ENCODE results near the gene LINC01488.

Gene LINC01488

DNA sequence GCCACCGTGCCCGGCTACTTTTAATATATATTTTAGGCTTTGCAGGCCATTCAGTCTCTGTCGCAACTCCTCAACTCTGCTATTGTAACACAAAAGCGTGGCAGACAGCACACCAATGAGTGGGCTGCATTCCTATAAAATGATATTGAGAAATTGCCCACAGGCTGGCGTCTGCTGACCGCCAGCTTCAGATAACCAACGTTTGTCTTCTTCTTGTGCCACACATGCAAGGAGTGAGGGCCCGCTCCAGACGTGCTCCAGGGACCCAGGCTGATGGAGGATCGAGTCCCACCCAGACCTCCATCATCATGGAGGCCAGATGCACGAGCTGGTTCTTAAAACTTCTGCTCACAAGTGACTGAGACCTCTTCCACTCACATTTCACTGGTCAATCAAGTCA is 35.4 kb upstream of the LINC01488 start:
- no peak for DNase-seq

DNA sequence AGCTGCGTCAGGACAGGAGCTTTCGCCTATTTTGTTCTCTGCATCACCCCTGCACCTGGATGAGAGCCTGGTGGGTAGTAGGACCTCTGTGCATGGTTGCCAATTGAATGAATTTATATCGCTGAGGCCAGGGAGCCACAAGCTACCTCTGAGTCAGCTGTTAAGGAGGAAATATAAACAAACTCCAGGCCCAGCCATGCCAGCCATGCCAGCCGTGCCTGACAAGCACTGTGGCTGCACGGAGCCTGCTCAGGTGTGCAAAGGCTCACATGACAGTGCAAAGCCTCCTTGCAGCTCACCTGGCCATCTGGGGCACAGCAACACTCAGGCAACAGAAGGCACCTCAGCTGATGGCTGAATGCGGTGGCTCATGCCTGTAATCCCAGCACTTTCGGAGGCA is 33.7 kb upstream of the LINC01488 start:
- DNase-seq = no peak

DNA sequence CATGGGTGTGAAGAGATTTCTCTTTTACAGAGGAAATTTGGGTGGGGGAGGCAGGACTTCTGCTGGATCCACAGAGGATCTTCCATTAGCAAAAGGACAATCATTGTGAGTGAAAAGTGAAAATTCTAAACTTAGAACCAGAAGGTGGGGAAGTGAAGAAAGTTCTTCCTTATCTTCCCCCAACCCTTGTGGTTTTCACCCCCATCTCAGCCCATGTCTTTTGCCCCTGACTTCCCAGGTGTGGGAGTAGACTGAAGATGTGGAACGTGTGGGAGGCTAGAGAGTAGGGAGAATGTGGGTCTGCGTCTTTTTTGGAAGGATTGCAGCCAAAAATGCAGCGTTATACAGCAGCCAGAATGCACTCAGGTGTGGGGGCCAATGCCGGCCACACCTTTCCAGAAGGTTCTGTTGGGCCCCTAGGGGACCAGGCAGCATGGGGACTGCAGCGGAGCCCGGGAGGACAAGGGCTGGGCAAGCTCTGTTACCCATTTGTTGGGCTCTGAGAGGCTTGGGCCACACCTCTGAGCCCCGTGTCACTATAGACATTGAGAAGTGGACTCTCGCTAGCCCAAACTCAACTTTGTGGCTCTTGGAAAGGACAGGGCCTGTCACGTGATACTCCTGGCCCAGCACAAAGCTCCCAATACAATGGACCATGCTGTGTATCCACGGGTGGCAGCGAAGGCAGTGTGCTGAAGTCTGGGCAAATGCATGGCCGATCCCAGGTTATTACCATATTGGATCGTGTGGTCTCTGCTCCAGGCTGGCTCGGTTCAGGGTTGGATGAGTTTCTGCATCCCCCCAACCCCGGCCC is 32.8 kb upstream of the LINC01488 start:
- no peak for DNase-seq

DNA sequence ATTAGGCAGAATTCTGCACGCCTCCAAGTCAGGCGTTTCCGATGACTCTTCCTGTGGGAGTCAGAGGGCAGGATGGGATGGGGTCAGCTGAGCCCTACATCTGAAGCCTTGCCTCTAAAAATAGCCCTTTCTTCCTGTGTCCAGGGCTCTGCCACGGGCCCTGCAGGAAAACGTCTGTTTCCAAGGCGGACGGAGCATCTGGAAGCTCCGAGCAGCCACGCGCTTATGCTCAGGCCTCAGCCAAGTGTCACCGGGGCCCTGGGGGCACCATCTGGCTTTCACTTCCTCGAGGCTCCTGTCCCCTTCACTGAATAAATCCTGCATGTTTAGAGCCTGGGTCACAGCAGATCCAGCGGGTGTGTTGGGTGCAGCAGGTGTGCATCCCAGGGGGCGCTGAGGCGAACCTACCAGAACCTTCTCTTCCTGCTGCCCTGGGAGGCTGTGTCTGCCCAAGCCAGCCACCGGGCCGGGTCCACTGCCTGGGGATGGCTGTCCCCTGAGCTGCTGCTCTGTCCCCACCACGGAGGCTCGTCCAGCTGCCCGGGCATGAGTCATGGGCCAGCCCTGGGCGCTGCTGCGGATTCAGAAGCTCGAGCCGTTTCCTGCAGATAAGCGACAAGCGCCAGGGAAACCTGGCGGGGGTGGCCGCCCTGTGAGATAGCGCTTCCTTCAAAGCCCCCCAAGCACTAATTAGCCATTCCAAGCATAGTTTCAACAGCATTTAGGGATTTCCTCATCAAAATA is 32.0 kb upstream of the LINC01488 start:
- DNase-seq = no peak

DNA sequence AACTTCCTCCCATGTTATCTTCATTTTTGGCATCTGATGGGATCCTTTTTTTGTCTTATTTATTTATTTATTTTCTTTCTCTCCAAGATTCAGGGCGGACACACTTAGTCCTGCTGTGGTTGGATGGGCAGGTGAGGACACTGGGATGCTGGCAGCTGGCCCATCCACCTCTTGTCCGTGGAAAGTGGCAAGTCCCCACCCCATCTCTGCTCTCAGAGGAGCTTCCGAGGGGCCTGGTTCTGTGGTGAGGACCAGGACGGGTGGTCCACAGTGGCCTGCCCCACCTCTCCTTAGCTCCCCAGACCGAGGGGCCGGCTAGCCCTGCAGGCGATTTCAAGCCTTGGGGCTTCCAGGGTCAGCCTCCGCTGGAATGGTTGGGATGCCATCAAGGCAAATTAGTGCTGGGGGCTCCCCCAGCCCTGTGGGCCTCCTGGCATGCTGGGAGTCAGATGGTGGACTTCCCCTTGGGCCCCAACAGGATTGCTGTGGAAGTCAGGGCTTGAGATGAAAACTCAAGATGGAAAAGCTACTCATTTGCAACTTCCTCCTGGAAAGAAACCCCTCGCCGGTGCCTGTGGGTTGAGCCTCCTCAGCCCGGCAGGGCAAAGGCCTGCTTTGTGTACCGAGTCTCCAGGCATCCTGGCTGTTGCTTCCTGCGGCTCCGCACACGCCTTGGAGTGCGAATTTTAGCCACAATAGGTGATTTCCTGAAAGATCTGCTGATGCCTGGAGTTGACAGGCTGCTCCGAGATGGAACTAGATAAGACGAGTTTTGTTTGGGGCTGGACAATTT is 31.2 kb upstream of the LINC01488 start:
- no peak for DNase-seq

DNA sequence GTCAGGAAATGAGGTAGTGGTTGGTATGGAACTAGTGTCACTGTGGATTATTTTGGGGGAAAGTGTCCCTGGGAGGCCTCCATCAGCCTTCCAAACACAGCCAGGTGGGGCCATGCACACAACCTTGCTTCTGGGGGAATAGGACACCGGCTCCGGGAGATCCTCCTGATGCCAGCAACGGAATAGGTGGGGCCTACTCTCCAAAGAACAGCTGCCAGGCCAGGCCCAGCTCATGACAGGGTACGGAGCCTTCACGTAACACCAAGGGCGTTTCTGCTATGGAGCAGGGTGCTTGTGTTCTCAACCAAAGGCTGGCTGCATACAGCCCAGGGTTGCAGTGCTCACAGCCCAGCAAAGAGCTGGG is 30.6 kb upstream of the LINC01488 start:
- no peak for DNase-seq

DNA sequence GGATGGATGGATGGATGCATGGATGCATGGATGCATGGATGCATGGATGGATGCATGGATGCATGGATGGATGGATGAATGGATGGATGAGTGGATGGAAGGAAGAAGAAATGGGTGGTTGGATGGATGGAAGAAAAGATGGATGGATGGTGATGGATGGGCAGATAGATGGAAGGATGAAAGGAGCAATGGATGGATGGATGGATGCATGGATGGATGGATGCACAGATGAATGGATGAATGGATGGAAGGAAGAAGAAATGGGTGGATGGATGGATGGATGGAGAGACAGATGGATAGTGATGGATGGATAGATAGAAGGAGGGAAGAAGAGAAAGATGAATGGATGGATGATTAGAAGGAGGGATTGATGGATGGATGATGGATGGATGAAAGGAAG is 30.2 kb upstream of the LINC01488 start:
- no peak for DNase-seq

DNA sequence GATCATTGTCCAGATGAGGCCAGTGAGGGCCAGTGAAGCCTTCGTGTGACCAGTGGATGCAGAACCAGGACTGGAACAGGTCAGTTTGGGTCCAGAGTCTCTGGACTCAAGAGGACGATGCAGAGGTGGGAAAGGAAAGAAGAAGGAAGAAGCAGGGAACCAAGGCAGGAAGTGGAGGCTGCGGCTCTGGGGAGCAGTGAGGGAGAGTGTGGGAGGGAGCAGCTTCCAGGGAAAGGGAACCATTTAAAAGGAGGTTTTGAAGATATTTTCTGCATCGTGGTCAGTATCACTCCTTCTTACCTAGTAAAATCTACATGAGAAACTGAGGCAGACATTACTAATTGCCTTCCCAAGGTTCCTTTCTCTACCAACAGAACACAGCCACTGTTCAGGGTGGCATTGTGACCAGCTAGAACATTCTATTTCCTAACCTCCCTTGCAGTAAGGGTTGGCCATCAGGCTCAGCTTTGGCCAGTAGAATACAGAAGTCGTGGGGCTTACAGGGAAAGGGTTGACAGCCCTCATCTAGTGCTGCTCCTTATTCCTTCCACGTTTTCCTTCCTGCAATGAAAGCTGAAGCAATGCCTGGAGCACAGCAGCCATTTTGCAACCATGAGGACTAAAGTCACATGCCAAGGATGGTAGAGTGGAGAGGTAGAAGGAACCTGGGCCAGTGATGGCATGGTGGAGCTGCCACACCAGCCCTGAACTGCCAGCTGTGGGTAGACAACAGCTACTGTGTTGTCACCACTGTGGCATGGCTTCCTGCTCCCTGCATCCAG is 29.1 kb upstream of the LINC01488 start:
- no peak for DNase-seq

DNA sequence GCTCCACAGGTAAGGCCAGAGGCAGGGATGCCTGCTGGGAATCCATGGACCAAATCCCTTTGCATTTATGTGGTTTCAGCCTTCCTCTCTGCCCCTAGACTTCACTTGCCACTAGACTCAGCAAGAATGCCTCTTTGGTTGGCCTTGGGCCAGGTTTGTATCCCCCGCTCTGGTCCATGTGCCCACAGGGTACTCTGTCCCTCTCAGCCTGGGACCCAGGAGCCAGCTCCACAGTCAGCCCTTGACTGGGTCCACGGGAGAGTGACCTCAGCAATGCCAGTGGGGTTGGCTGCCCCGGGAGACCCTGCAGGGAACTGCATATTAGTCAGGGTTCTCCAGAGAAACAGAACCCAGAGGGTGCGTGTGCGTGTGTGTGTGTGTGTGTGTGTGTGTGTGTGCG is 28.3 kb upstream of the LINC01488 start:
- no peak for DNase-seq

DNA sequence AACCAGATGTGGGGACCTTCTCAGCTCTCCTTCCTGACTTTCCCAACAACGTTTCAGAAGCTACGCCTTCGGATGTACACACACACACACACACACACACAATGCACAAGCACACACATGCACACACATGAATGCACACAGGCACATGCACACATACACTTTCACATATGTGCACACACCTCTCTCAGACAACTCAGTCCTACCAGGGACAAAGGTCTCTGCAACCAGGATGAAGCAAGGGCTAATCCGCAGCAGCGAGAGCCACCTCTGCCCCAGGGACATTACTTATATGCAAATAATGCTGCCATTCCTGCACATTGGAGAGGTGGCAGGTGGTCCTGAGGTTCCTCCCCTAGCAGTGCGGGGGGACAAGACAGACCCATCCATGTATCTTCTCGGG is 27.4 kb upstream of the LINC01488 start:
- DNase-seq = no peak

DNA sequence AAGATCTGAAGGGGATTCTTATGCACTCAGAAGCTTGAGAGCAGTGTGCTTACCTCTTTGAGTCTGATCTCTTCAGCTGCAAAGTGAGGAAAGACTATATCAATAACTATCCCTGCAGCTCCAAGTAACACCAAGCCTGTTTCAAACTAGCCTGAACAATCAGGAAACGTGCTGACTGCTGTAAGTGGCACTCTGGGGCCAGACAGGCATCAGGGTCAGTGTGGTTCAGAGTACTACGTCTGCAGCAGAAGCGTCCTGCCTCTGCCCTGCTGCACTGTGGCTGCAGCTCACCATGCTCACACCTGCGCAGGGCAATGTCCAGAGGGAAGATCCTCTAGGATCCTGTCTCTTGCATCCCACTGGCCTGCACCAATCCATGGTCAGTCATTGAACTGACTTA is 25.5 kb upstream of the LINC01488 start:
- no peak for DNase-seq

DNA sequence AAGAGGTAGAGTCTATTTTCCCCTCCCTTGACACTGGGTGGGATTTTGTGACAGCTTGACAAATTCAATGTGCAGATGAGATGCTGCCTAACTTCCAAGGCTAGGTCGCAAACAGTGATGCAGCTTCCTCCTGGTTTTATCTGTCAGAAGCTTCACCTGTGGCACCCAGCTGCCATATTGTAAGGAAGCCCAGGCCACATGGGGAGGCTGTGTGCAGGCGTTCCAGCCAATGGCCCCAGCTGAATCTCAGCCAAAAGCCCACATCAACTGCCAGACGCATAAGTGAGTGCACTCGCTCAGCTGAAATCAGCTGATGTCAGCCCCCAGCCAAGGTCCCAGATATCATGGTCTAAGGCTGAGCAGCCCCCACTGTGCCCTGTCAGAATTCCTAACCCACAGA is 24.8 kb upstream of the LINC01488 start:
- no peak for DNase-seq

DNA sequence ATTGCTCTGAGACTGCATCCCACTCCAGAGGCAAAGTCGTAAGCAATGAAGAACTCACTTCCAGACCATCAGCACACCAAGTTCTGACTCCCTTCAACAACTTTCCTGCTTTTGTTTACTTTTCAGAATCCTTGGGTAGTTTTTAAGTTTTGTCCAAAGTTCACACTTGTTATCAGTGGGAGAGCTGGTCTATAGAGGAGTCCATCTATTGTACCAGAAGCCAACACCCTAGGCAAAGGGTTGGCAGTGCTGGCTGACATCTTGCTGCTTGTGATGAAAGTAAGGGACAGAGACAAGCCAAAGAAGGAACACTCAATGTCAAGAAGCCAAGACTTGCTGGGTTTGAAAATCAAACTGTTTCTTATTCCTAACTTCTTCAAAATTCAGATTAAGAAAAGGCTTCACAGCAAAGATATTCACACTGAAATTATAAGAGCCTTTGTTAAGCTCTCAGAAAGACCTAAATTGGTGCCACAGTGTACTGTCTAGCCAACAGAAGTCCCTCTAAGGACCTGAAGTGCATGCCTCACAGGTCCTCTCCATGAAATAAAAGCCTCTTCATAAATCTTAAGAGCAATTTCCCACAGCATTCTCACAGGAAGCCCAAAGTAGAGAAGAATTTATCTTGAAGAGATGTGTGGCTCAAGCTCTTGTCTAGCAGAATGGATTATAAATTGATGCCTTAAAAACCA is 21.5 kb upstream of the LINC01488 start:
- DNase-seq = no peak

DNA sequence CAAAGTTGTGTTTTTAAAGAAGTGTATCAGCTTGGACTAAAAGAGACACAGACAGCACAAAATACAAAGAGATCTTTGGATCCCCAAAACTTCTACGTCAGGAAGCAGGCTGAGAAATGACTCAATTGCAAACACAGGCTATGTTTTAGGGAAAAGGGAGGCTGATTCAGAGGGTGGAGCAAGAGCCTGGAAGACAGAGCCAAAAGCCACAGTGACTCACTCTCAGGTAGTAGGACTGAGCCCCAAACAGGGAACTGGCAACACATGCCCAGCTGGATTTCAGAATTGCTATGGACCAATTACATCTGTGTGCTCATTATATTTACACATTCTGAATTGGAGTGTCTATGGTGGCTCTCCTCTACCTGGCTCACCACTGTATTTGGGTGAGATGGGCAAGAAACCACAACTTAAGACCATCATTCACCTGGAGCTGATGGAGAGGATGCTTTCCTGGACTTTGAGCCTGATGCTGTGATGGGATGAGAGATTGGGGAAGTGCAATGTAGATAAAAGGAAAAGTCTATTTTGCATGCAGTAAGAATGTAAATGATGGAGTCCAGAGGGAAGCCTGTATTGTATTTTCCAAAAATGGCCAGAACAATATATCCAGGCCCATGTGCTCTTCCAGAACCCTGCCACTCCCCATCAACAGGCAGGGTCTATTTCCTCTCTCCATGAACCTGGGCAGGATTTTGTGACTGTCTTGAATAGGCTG is 20.8 kb upstream of the LINC01488 start:
- DNase-seq = no peak

DNA sequence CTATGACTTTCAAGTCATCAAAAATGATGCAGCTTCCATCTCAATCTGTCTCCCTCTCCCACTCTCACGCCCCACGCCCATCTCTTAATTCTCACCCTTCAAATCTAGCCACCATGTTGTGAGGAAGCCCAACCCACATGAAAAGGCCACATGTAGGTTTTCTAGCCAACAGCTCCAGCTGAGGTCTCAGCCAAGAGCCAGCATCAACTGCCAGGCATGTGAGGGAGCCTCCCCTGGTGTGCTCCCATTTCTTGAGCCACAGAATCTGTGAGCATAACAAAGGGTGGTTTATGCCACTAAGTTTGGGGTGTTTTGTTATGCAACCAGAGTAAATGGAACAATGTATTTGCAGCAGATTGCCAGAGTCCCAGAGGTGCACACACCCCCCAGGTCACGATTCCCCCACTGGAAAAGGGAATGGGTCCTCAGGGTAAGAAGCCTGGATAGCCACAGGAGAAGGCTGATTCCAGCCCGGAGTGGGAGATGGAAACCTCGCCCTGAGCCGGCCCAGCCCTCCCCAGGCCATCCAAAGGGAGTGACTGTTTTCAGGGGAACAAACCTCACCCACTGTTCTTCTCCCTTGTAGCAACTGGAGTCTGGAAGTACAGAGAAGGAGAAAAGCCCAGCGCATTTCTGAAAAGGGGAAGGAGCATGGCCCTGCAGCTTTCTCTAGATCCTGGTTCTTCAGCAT is 20.0 kb upstream of the LINC01488 start:
- DNase-seq = no peak

DNA sequence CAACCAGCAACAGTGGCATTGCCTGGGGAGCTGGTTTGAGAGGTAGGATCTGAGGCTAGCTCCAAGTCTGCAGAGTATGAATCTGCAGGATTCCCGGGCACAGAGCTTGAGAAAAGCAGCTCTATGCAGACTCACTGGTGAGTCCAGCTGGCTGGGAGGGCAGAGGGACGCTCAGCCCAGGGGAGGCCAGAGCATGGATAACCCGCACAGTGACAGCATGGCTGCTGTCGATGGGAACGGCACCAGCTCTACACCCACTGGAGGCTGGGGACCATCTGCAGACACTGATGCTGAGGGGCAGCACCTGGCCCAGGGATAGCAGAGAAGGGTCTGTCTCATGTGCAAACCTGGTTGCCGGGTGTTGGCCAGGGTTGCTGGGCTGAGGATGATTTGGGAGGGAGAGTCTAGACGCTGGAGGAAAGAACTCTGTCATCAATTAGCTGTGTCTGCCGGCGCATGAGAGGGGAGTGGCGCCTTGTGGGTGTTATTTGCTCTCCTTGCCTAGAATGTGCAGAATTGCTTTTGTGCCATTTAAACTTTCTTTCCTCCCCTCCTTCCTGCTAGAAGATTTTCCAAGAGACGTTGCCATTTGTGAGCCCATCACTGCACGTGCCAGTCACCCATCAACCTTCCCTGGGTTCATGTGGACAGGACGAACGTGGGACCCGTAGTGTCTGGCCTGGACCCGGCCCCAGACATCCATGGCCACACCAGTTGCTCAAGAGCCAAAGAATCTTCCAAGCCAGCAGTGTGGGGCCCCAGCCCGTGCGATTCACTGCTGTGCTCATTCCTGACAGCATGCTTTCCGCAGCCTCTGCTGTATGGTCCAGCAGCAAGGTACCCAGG is 19.1 kb upstream of the LINC01488 start:
- no peak for DNase-seq

DNA sequence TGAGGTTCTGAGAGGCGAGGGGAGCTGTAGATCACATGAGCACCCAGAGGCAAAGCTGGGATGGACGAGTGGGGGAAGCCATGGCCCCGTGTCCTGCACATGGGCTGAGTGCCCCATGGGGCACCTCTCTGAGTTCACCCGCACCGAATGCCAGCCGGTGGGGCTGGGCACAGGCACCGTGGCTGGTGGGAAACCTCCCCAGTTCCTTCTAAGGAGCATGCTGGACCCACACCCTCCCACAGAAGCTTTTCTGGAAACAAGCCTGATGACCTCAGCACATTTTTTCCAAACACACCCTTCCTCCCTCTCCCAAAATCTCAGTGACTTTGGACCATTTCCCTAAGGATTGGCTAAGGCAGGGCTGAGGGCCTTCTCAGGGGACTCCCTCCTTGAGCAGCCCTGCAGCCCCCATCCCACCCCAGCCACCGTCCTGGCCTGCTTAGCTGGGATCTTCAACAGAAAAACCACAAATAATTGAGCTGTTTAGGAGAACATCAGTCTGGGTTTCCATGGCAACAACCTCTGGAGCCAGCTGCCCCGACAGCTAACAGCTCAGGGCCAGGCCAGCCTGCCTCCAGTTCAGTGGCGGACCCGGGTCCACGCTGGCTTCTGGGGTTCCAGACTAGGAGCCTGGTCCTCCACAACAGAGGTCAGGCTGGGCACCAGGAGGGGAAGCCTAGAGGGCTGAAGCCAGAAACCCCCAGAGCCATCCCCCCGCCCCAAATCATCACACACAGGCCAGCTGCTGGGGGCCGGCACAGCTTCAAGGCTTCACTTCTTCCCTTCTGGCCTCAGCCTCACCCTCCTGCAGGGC is 18.1 kb upstream of the LINC01488 start:
- DNase-seq = no peak

DNA sequence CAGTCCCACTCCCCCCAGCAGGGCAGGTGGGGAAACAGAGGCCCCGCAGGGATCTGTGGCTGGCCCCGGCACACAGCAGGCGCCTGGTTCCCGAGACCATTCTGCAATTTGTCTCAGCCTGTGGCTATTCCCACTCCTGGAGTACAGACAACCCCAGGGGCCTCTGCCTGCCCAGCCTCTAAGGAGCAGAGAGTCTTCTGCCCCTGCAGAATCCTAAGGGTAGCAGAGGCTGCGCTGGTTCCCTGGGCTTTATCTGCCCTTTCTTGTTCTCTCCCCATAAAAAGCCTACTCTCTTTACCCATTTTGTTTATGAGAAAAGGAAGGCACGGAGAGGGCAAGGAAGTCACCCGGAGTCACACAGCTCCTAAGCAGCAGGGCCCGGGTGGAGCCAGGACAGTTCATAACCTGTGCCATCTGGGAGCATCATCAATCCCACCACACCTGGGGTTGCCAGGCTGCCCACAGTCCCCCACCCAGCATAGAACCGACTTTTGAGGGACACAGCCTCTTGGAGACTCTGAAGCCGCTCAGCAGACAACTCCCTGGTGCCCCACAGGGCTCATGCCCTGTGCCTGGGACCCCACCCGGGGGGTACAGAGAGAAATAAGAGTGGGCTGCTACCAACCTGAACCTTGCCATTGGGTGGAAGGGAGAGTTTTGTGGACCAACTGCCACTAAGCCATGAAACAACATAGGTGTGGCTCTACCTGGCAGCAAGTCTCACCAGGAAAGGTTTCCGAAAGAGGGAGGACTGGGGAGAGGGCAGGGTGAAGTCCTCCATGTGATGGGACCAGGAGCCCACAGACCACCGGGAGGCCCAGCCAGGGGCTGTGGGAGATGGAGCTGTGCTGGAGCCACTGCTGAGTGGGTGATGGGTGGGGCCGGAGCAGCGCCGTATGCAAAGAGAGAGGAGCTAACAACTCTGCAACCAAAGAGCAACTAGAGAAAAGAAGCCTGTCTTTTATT is 17.2 kb upstream of the LINC01488 start:
- no peak for DNase-seq
